Retinal pigment epithelial cell (primary cell): Measurements from ENCODE around the gene GLYATL1.

Experiments used
- DNase-seq: peaks from one replicate; pipeline ENCODE4 v3.0.0-alpha.2; 2010; ENCODE audit warnings: low read depth
- H3K4me3 ChIP-seq: 2 replicates; pipeline ENCODE4 v1.5.1; 2011; ENCODE audit warnings: mild to moderate bottlenecking, low read length, control low read depth, moderate library complexity
- TF ChIP-seq, protein P1 (sequence below): conservative IDR thresholded peaks from 2 replicates; pipeline ENCODE4 v1.5.1; 2011; ENCODE audit warnings: low read depth, low read length, control low read depth, inconsistent platforms

Gene GLYATL1

DNA sequence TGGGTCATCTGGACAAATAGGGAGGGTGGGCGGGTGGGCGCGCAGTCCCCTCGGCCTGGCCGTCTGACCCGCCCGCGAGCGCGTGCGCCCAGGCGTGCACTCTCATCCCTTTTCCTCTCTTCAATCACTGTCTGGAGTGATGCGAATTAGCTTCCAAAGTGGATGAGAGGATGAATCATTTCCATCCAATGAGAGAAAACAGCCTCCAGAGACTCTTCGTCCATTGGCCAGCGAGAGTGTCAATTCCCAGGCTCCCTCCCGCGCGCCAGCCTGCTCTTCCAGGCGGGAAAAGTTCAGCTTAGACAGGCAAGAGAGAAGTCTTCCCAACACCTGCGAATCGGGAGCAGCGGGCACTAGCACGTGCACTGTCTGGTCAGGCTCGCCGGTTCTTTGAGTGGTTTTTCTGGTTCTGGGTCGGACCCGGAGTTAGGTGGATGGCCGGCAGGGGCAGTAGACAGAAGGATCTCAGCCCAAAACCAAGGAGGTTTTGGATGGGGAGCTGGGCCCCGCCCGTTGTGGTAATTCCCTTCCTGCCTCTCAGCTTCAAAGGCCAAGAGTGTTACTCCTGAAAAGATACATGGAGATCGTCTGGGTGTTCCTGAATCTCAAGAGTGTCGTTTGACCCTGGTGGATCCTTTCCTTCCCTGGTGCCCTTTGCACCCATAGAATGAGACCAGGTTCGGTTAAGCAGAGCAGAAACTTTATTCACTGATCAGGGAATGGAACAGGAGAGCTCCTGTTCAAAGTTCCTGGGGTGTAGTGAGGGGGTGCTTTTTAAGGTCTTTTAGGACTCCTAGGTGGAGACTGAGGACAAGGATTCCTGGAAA is 33.4 kb upstream of the GLYATL1 start:
- TF ChIP-seq, protein P1, sequence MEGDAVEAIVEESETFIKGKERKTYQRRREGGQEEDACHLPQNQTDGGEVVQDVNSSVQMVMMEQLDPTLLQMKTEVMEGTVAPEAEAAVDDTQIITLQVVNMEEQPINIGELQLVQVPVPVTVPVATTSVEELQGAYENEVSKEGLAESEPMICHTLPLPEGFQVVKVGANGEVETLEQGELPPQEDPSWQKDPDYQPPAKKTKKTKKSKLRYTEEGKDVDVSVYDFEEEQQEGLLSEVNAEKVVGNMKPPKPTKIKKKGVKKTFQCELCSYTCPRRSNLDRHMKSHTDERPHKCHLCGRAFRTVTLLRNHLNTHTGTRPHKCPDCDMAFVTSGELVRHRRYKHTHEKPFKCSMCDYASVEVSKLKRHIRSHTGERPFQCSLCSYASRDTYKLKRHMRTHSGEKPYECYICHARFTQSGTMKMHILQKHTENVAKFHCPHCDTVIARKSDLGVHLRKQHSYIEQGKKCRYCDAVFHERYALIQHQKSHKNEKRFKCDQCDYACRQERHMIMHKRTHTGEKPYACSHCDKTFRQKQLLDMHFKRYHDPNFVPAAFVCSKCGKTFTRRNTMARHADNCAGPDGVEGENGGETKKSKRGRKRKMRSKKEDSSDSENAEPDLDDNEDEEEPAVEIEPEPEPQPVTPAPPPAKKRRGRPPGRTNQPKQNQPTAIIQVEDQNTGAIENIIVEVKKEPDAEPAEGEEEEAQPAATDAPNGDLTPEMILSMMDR, result peak; percentile 54
- DNase-seq, result peak; percentile 62
- peak overlapping the region; percentile 73 for H3K4me3 ChIP-seq

DNA sequence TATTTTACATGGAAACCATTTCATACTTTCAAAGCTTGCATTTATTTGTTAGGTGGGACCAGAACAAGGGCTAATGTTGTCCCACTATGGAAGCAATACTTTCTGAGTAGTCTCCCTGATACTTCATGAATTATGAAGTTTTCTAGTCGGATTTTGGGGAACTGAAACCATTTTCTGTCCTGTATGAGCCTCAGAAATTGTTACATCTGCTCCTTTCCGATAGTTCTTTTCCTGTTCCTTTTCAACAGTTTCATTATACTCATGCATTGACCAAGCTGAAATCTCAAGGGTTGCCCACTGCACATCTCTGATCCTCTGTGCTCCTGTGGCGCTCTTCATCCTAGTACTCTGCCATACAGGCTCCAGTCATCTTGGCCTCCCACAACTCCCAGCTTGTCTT is 31.5 kb upstream of the GLYATL1 start:
- DNase-seq, result no peak
- TF ChIP-seq, protein P1, result no peak
- no peak overlapping the region for H3K4me3 ChIP-seq

DNA sequence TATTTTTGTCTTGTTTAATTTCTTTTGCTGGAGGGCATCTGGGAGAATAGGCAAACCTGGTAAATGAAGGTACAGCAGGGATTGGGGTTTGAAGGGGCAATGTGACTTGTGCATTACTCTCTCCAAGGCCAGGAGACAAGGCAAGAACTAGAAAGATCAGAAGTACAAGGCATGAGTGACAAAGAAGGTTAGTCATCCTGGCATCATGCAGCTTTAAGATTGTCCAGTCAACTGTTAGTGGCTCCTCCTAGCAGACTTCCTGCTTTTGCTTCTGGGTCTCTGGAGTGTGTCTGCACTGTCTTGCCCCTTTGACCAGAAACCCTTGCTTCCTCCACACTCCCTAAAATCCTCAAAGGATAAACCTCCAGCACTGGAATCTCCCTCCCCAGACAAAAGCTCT is 27.2 kb upstream of the GLYATL1 start:
- TF ChIP-seq, protein P1, result no peak
- H3K4me3 ChIP-seq, result no peak overlapping the region
- no peak for DNase-seq

DNA sequence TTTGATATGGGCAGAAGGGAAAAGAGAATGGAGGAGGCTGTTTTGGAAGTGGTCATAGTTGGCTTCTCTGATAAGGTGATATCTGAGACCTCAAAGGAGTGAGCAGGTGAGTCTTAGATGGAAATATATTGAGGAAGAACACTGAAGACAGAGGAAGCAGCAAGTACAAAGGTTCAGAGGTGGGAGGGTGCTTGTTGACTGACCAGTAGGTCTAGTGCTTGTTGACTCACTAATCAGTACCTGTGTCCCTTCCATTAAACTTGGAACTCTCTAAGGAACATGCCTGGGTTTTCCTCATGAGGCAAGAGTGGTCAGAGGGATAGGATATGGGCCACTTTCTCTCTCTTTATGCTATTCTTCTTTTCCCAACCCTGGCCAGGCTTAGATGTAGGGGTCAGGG is 25.6 kb upstream of the GLYATL1 start:
- no peak overlapping the region for H3K4me3 ChIP-seq
- no peak for DNase-seq
- TF ChIP-seq, protein P1, result no peak

DNA sequence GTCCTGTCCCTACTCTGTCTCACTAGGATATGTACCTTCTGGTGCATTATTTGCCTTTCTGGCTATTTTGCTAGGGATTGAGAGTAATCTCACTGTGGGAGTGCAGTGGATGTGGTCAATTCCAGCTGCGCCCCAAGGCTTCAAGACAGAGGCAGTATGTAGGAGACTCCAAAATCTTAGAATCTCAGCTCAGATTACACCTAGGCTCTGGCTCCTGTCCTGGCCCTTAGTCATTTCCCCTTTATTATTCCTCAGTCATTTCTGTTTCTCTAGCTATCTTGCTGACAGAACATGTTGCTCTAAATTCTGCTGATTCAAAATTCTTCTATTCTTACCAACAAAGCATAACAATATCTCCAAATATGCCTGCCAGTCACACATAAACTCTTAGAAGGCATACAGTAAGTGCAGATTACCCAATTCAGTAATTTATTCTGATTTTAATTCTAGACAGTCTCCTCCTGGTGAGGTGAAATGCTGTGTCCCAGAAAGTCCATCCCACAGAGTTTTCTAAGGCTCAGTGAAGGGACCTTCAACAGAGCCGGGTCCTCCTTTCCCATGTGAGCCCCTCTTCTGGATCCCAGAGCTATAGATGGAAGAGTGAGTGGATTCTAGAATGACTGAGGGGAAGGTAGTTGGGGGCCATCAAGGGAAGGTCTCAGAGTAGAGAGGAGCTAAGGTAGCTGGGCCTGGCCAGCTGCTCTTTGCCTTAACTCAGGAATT is 24.3 kb upstream of the GLYATL1 start:
- no peak overlapping the region for H3K4me3 ChIP-seq
- no peak for DNase-seq
- TF ChIP-seq, protein P1, result no peak

DNA sequence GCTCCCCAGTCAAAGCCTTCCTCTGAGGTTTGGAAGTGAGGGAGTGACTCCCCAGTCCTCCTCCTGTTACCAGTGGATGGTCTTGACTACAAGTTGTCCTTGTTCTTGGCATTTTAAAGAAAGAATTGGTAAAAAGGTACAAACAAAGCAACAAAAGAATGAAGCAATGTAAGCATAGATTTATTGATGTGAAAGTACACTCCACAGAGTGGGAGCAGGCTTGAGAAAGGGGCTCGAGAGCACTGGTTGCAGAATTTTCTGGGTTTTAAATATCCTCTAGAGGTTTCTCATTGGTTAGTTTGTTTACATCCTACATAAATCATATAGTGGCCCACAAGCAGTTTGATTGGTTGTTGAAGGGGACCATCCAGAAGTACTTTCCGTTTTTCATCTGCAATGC is 22.7 kb upstream of the GLYATL1 start:
- DNase-seq, result no peak
- no peak overlapping the region for H3K4me3 ChIP-seq
- TF ChIP-seq, protein P1, result no peak
